ENCODE measurements around the gene RBBP5.

- no peak for TF ChIP-seq CTCF (IDR thresholded peaks at IDR 0.05; ENCODE audit: poor library complexity, severe bottlenecking)
- no peak for TF ChIP-seq SMC3 (conservative IDR thresholded peaks at IDR 0.05; ENCODE audit: poor library complexity)
- no peak for TF ChIP-seq REST (IDR thresholded peaks at IDR 0.05; ENCODE audit: borderline replicate concordance)
- TF ChIP-seq EZH2 (IDR thresholded peaks at IDR 0.05; ENCODE audit: borderline replicate concordance, insufficient read depth, low read length, poor library complexity, severe bottlenecking) = no peak
- TF ChIP-seq POLR2AphosphoS5 (IDR thresholded peaks at IDR 0.05) = no peak
- no peak for TF ChIP-seq EP300 (conservative IDR thresholded peaks at IDR 0.05; ENCODE audit: poor library complexity, severe bottlenecking)
- no peak for TF ChIP-seq MXI1 (conservative IDR thresholded peaks at IDR 0.05; ENCODE audit: poor library complexity, severe bottlenecking)
These were observed 62.1 kb downstream of the RBBP5 start for GRCh38 chr1:205059660-205060059.

Measured in neural cell (in vitro differentiated cells).